HEK293T (cell line): ENCODE results near the gene DLX5.

Experiments used
- ARNT ChIP-seq: fragments of 450-650 bp; IDR thresholded peaks from 2 replicates; pipeline ENCODE4 v1.6.1; 2017; ENCODE audit warnings: mild to moderate bottlenecking
- BHLHE40 ChIP-seq: fragments of 450-650 bp; IDR thresholded peaks from 2 replicates; pipeline ENCODE4 v1.6.1; 2016; ENCODE audit warnings: mild to moderate bottlenecking, moderate library complexity, borderline replicate concordance
- FOXK2 ChIP-seq: fragments of 450-650 bp; IDR thresholded peaks from 2 replicates; pipeline ENCODE4 v1.6.1; 2016; ENCODE audit warnings: mild to moderate bottlenecking
- L3MBTL2 ChIP-seq: fragments of 450-650 bp; conservative IDR thresholded peaks from 2 replicates; pipeline ENCODE4 v1.6.1; 2016; ENCODE audit warnings: mild to moderate bottlenecking
- SP1 ChIP-seq: fragments of 450-650 bp; IDR thresholded peaks from 2 replicates; pipeline ENCODE4 v1.6.1; 2017
- TARDBP ChIP-seq: fragments of 450-650 bp; IDR thresholded peaks from 2 replicates; pipeline ENCODE4 v1.6.1; 2016

GRCh38 chr7:97006055-97006815, 18.4 kb downstream of the DLX5 start:
- TF ChIP-seq ARNT = no peak
- TF ChIP-seq SP1 = no peak
- peak; percentile 90 for TF ChIP-seq L3MBTL2
- no peak for TF ChIP-seq BHLHE40
- TF ChIP-seq FOXK2 = no peak
- TF ChIP-seq TARDBP = no peak
